GM19328 (cell line): ENCODE results near the gene PRKN.

Experiments used
- ATAC-seq: cut with Tn5 transposase; IDR thresholded peaks from one replicate; pipeline ENCODE4 v1.9.1; 2021; ENCODE audit warnings: mild to moderate bottlenecking, moderate library complexity; ENCODE audit not compliant: unreplicated experiment

PRKN gene

DNA sequence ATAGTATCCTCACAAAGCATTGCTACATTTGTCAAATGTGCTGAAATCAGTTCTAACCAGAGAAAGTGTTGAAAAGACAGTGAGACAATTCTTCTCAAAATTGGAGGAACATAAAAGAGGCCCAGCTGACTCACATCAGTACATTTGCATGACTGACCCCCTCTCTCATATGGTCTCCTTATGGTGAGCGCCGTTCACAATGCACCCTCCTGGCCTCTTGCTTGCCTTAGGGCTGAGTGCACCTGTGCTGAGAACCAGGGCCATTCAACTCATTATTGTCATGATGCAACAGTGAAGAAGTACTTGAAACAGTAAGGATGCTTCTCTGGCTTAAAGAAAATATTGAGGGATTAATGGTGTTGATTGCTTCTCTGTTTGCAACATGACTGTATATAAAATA, 1078.5 kb downstream of the PRKN start:
- no peak for ATAC-seq

GRCh38 chr6:161647234-161647633, 1080.3 kb downstream of the PRKN start:
- ATAC-seq = no peak

DNA sequence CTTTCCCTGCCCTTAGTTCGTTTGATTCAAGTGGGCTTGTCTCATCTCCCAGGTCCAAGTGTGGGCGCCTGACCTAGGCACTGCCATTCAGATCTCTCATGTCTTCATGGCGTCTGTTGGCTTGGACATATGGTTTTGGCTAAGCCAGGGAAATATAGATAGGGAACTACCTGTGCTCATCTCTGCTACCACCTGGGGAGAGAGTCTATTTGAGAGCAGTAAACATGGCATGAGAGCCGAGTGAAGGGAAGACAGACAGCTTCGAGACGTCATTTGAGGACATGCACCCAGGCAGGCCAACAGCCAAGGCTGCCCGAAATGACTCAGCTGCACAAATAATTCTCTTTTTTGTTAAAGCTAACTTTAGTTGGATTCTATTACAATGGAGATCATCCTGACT, 1083.0 kb downstream of the PRKN start:
- ATAC-seq = no peak

DNA sequence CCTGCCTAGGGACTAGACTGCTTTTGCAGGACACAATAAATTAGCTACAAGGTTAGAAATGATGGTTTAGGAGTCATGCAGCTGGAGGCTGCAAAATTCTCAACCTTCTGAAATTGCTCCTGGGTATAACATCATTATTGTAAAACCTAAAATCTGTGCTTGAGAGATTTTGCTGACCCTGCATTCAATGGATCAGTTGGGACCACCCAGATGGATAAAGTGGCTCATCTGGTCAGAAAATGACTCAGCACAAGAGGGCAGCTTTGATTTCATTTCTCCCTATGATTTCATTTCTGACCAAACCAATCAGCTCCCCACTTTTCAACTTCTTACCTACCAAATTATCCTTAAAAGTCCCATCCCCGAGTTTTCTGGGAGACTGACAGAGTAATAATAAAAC, 1086.4 kb downstream of the PRKN start:
- no peak for ATAC-seq

GRCh38 chr6:161639772-161640171, 1087.8 kb downstream of the PRKN start:
- ATAC-seq = no peak

GRCh38 chr6:161637658-161638057, 1089.9 kb downstream of the PRKN start:
- ATAC-seq = no peak

- ATAC-seq = no peak
Observed at GRCh38 chr6:161636882-161637430, 1090.6 kb downstream of the PRKN start.

DNA sequence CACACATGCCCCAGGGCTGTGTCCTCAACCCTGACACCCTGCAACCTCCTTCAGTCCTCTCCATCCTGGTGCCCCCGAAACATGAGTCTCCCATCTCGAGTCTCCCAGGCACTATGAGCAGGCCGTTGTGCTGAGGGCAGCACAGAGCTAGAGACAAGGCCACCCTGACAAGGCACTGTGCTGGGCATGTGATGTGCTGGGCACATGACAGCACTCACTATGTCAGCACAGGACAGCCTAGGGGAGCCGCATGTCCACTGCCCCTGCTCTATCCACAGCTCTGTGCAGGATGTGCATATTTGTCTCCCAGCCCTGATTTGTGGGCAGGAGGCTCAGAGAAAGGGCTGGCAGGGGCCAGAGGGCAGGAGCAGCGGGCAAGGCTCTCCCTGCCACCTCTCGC, 1091.6 kb downstream of the PRKN start:
- no peak for ATAC-seq

DNA sequence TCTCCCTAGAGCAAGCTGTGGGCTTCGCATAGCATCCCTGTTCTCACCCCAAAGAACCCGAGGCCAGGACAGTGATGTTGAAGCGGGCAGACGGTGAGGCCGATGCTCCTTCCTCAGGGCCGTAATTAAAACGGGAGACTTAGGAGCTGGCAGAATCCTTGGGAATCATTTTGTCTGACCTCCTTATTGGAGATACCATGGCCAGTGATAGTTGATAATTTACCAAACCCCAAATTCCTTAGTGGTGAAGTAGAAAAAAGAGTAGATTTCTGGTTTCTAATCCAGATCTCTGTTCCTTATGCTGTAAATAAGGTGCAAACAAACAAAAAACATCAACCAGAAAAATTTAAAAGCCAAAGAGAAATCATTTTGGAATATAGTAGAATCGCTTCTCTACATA, 1092.7 kb downstream of the PRKN start:
- no peak for ATAC-seq

DNA sequence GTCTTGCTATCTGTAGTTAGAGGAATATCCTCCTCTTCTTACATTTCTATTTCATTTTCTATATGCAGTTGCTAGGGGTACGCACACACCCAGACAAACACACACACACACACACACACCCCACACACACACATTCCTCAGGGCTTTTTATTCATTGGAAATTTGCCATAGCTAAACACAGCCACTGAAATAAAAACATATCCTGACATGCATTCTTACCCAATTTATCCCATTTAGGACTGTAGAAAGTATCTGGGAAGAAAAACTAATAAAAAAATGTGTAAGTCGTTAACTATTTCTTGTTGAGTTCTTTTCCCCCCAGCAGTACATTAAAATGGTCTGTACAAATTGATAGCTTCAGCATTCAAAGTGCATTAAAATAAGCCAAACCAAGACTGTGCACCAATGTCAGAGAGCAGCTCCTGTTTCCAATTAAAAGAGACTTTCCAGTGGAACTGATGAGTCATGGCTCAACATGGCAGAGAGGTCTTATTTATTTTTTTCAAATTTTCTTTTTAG, 1095.8 kb downstream of the PRKN start:
- ATAC-seq = no peak

DNA sequence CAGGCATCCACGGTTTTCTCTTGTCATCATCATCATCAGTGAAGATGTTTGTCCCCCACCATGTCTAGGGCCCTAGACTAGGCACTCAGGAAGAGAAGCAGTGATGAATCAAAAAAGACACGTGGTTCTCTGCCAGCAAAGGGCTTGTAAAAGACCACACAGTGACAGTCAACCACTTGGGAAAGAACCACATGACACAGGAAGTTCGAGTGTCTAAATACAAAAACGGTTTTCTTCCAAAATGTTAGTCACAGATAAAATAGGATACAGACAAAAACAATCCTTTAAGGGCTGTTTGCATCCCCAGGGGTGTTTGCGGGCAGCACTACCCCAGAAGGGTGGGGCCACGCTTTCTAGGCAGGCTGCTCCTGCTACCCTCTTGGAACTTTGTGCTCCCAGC, 1096.9 kb downstream of the PRKN start:
- no peak for ATAC-seq

DNA sequence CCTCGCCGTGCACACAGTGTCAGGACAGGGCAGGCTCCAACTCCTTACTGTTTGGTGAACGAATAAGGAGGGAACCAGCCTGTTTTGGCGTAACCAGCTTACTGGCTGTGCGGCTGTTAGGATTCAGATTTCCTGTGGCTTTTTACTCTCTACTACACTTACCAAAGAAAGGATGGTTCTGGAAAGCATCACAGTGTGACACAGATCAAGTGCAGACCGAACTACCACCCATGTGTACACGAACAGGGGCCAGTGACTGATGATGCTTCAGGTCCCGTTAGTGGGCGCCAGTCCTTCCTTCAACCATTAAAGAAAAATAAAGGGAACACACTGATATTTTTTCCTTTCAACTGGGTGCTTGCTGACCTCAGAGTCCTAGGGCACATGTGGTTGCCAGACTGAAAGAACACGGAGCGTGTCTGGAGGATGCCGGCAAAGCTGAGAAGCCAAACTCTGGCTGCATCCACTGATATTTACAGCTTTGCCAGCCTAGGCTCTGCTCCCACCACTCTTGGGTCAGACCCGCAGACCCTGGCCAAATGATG, 1101.4 kb downstream of the PRKN start:
- ATAC-seq = no peak

DNA sequence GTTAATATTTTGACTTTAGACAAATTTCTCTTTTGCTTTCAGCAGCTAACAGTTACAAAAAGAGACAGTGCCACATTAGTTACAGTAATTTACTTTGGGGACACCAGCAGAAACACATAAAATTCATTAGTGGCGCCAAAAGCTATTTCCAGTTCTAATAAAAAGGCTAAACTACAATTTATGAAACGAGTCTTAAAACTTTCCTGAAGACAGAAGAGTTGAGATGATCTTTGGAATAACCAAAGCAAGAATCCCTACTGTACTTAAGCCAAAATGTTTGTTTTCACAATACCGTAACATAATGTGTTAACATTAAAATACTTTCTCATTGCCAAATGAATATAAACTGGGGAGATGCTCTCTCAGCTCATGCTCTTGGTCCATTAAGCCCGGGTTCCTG, 1103.5 kb downstream of the PRKN start:
- ATAC-seq = no peak

DNA sequence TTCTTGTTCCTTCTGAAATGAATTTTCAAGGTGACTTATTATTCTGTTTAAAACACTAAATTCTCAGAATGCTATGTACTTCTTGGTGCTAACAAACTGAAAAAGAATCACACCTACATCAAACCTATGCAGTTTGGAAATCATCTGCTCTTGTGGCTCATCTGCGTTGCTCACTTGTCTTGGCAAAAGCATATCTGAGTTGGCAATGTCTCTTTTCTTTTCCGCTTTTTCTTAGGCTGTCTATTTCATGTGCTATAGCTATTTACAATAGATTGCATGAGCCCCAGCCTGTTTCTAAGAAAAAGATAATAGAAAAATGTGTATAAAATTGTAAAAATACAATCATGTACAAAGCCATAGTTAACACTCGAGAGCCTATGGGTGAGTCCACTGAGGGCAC, 1104.8 kb downstream of the PRKN start:
- ATAC-seq = no peak

- ATAC-seq = no peak
Observed at GRCh38 chr6:161618831-161619454, 1108.6 kb downstream of the PRKN start.

- no peak for ATAC-seq
Observed at GRCh38 chr6:161613711-161614110, 1113.9 kb downstream of the PRKN start.

DNA sequence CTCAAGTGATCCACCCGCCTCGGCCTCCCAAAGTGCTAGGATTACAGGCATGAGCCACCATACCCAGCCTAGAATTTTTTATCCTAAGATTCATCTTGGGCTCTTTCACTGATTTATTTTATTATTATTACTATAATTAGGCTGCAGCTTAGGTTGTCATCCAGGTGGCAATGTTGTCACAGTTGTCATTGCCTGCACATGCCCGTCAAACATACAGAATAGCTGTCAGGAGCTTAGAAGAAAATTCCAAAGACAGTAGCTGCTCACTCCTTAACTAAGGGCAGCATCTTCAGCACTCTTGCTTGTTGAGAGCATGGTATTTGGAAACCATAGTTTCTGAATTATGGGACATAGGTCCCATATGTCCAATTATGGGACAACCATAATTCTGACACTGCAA, 1118.8 kb downstream of the PRKN start:
- no peak for ATAC-seq

DNA sequence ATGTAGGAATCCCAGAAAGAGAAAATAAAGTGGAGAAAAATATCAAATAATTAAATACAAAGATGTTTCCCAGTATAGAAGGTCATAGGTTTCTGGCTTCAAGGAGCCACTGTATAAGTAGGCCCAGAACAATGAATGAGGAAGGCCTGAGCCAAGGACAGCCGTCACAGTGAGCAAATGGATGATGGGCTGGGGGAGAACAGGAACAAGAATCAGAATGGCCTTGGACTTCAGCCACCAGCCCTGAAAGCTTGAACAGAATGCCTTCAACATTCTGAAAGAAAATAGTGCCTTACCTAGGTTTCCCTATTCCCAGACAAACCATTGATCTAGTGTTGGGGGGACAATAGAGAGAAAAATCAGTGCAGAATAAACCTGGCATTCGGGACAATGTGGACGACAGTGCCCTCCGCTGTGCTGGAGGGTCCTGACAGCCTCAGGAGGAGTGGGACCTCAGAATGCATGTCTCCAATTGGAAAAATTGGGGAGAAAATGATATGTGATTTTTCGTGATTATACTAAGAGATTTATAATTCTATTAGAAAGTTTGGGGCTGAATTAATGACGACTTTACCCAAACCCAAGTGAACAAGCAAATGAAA, 1119.8 kb downstream of the PRKN start:
- no peak for ATAC-seq

- ATAC-seq = no peak
Observed at GRCh38 chr6:161602359-161602758, 1125.2 kb downstream of the PRKN start.

GRCh38 chr6:161598896-161599295, 1128.7 kb downstream of the PRKN start:
- no peak for ATAC-seq

DNA sequence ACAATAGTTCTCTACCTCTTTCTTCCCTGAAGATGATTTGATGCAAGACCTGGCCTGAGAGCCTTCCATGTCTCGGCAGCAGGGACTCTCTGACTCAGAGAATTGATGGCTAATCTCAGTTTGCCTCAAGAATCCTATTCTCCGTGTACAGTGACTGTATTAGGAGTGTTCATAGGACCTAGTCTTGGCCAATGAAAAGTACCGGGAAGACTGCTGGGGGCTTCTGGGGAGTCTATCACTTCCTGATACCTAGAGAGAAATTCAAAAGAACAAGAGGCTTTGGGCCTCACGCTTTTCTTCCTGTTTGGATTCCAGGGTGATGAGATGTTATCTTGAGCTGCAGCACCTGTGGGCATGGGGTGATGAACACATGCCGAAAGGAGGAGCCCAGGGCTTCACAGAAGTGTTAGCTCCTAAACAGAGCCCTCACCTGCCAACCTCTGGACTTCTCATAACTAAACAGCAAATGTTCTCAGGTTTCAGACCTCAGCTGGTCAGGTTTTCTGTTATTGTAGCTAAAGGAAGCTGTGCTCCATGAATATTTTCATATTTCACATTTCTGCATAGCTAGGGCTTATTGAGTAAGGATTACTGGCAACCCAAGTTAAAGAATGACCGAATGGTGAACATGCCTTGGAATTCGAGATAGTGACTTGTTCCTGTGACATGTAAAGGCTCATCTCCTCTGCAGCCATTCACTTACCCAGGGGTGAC, 1130.6 kb downstream of the PRKN start:
- ATAC-seq = no peak

DNA sequence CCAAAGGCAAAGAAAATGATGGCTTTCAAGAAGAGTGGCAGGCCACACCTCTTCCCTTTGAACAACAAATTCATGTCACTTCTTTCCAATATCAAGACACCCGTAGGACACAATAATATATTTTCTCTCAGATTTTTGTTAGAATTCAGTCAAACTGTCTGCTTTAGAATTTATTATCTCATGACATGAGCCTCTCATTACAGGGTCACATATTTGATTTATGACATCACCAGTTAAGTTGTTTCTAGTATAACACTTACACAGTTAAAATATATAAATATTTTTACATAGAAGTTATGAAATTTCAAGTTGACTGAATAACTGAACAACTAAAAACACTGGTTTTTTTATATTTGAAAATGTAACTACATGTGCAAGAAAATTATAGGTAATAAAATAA, 1133.2 kb downstream of the PRKN start:
- no peak for ATAC-seq
